ENCODE results near the gene CPA5. TPM values are rescaled to one million over a fixed set of nuclear protein-coding genes. Genes with fewer than 3 reads are reported as not detected.

Gene CPA5
- total RNA-seq, 2 experiments from 2014 or later: 3.4 to 4.0 TPM

GRCh38 chr7:130381468-130382312, 37.1 kb downstream of the CPA5 start:
- no peak overlapping the region for H3K27ac Mint-ChIP-seq
- CTCF ChIA-PET: no interaction called here
- no peaks in the 10 kb centered on the region for H3K4me1 Mint-ChIP-seq

GRCh38 chr7:130383187-130383980, 38.8 kb downstream of the CPA5 start:
- no peak overlapping the region for H3K27ac Mint-ChIP-seq
- no peaks in the 10 kb centered on the region for H3K4me1 Mint-ChIP-seq
- no peaks in the 10 kb centered on the region for H3K36me3 Mint-ChIP-seq
- H3K27me3 Mint-ChIP-seq: no peaks in the 10 kb centered on the region
- DNase-seq (peak; percentile 33), ATAC-seq (no peak)
- no peaks in the 10 kb centered on the region for H3K9me3 Mint-ChIP-seq (ENCODE audit: low read depth)
- H3K4me3 Mint-ChIP-seq: no peak overlapping the region
- CTCF ChIA-PET: no interaction called here

More at GRCh38 chr7:130381468-130382312, 37.1 kb downstream of the CPA5 start:
- no peak overlapping the region for H3K4me3 Mint-ChIP-seq
- ATAC-seq (no peak), DNase-seq (peak; percentile 14)
- H3K27me3 Mint-ChIP-seq: no peaks in the 10 kb centered on the region
- H3K36me3 Mint-ChIP-seq: no peaks in the 10 kb centered on the region
- no peaks in the 10 kb centered on the region for H3K9me3 Mint-ChIP-seq (ENCODE audit: low read depth)

GRCh38 chr7:130384371-130384801, 39.8 kb downstream of the CPA5 start:
- no peaks in the 10 kb centered on the region for H3K9me3 Mint-ChIP-seq (ENCODE audit: low read depth)
- no peaks in the 10 kb centered on the region for H3K36me3 Mint-ChIP-seq
- no peaks in the 10 kb centered on the region for H3K4me1 Mint-ChIP-seq
- no peak overlapping the region for H3K27ac Mint-ChIP-seq
- H3K27me3 Mint-ChIP-seq: no peaks in the 10 kb centered on the region
- DNase-seq (peak; percentile 28), ATAC-seq (no peak)
- no peak overlapping the region for H3K4me3 Mint-ChIP-seq
- CTCF ChIA-PET: no interaction called here

- Mint-ChIP-seq H3K9me3 (ENCODE audit: low read depth) (no peaks in the 10 kb centered on the region), H3K4me3 (no peak overlapping the region)
- DNase-seq: no peak
These were observed 40.4 kb downstream of the CPA5 start for GRCh38 chr7:130384841-130385599.

GRCh38 chr7:130385600-130386066, 41.0 kb downstream of the CPA5 start:
- H3K4me1 Mint-ChIP-seq: no peaks in the 10 kb centered on the region
- CTCF ChIA-PET: no interaction called here
- no peak for DNase-seq
- H3K4me3 Mint-ChIP-seq: no peak overlapping the region
- ATAC-seq: no peak
- no peaks in the 10 kb centered on the region for H3K27me3 Mint-ChIP-seq
- no peaks in the 10 kb centered on the region for H3K9me3 Mint-ChIP-seq (ENCODE audit: low read depth)
- H3K36me3 Mint-ChIP-seq: no peaks in the 10 kb centered on the region
- H3K27ac Mint-ChIP-seq: no peak overlapping the region

More at GRCh38 chr7:130384841-130385599, 40.4 kb downstream of the CPA5 start:
- no peak for ATAC-seq
- CTCF ChIA-PET: no interaction called here
- H3K27me3 Mint-ChIP-seq: no peaks in the 10 kb centered on the region
- no peaks in the 10 kb centered on the region for H3K36me3 Mint-ChIP-seq
- no peak overlapping the region for H3K27ac Mint-ChIP-seq
- no peaks in the 10 kb centered on the region for H3K4me1 Mint-ChIP-seq

- no peaks in the 10 kb centered on the region for H3K36me3 Mint-ChIP-seq
- CTCF ChIA-PET: no interaction called here
- H3K27ac Mint-ChIP-seq: no peak overlapping the region
- H3K4me3 Mint-ChIP-seq: no peak overlapping the region
- H3K9me3 Mint-ChIP-seq (ENCODE audit: low read depth): no peaks in the 10 kb centered on the region
- H3K4me1 Mint-ChIP-seq: no peaks in the 10 kb centered on the region
- DNase-seq: no peak
- no peak for ATAC-seq
- H3K27me3 Mint-ChIP-seq: no peaks in the 10 kb centered on the region
These were observed 42.3 kb downstream of the CPA5 start for GRCh38 chr7:130386876-130387275.

GRCh38 chr7:130387306-130387627, 42.7 kb downstream of the CPA5 start:
- H3K9me3 Mint-ChIP-seq (ENCODE audit: low read depth): no peaks in the 10 kb centered on the region
- H3K36me3 Mint-ChIP-seq: peaks cover under 1% of the 10 kb centered on the region
- no peak for DNase-seq
- H3K4me1 Mint-ChIP-seq: no peaks in the 10 kb centered on the region
- H3K27ac Mint-ChIP-seq: no peak overlapping the region
- ATAC-seq: no peak
- H3K4me3 Mint-ChIP-seq: no peak overlapping the region
- no peaks in the 10 kb centered on the region for H3K27me3 Mint-ChIP-seq
- CTCF ChIA-PET: no interaction called here

- H3K27ac Mint-ChIP-seq: no peak overlapping the region
- no peak overlapping the region for H3K4me3 Mint-ChIP-seq
- no peaks in the 10 kb centered on the region for H3K27me3 Mint-ChIP-seq
- H3K4me1 Mint-ChIP-seq: no peaks in the 10 kb centered on the region
- ATAC-seq (no peak), DNase-seq (no peak)
- CTCF ChIA-PET: no interaction called here
- no peaks in the 10 kb centered on the region for H3K9me3 Mint-ChIP-seq (ENCODE audit: low read depth)
- peaks cover 1% of the 10 kb centered on the region for H3K36me3 Mint-ChIP-seq
These were observed 43.2 kb downstream of the CPA5 start for GRCh38 chr7:130387628-130388403.

GRCh38 chr7:130388671-130389070, 44.1 kb downstream of the CPA5 start:
- no peak for ATAC-seq

GRCh38 chr7:130390486-130390885, 45.9 kb downstream of the CPA5 start:
- DNase-seq (no peak), ATAC-seq (no peak)
- Mint-ChIP-seq H3K4me3 (no peak overlapping the region), H3K27me3 (no peaks in the 10 kb centered on the region), H3K4me1 (peaks cover 23% of the 10 kb centered on the region), H3K36me3 (peaks cover 1% of the 10 kb centered on the region), H3K27ac (no peak overlapping the region), H3K9me3 (ENCODE audit: low read depth) (no peaks in the 10 kb centered on the region)
- CTCF ChIA-PET: no interaction called here

More at GRCh38 chr7:130388671-130389070, 44.1 kb downstream of the CPA5 start:
- H3K27me3 Mint-ChIP-seq: no peaks in the 10 kb centered on the region
- H3K9me3 Mint-ChIP-seq (ENCODE audit: low read depth): no peaks in the 10 kb centered on the region
- no peak for DNase-seq
- no peak overlapping the region for H3K27ac Mint-ChIP-seq
- peaks cover 1% of the 10 kb centered on the region for H3K36me3 Mint-ChIP-seq
- H3K4me3 Mint-ChIP-seq: no peak overlapping the region
- CTCF ChIA-PET: interaction anchor here (0.7 kb wide), 1 partner anchor 1001 kb away, joined by 3 read pairs; no protein-coding TSS in a partner anchor
- H3K4me1 Mint-ChIP-seq: peaks cover 7% of the 10 kb centered on the region

- Mint-ChIP-seq H3K36me3 (peaks cover 4% of the 10 kb centered on the region), H3K9me3 (ENCODE audit: low read depth) (no peaks in the 10 kb centered on the region), H3K27ac (no peak overlapping the region), H3K27me3 (no peaks in the 10 kb centered on the region), H3K4me1 (peaks cover 23% of the 10 kb centered on the region), H3K4me3 (no peak overlapping the region)
- DNase-seq: no peak
- no peak for ATAC-seq
- CTCF ChIA-PET: interaction anchor here (1.2 kb wide), 1 partner anchor 83 kb away, joined by 3 read pairs; no protein-coding TSS in a partner anchor
These were observed 48.5 kb downstream of the CPA5 start for GRCh38 chr7:130393101-130393561.

GRCh38 chr7:130393841-130394411, 49.3 kb downstream of the CPA5 start:
- peak overlapping the region; percentile 34 for H3K4me3 Mint-ChIP-seq
- ATAC-seq: no peak
- H3K27me3 Mint-ChIP-seq: no peaks in the 10 kb centered on the region
- peak overlapping the region; percentile 80 for H3K27ac Mint-ChIP-seq
- no peaks in the 10 kb centered on the region for H3K9me3 Mint-ChIP-seq (ENCODE audit: low read depth)
- CTCF ChIA-PET: no interaction called here
- DNase-seq: no peak
- H3K4me1 Mint-ChIP-seq: peaks cover 23% of the 10 kb centered on the region
- peaks cover 7% of the 10 kb centered on the region for H3K36me3 Mint-ChIP-seq

Data from activated CD8-positive, alpha-beta memory T cell treated with anti-CD3 and anti-CD28 coated beads, Interleukin-2, amount 10 ng/mL, durations not matched to agents 7 days and 5 days (primary cell).